HEK293 (cell line): ENCODE measurements around the gene CA12.

Experiments used
- CTCF ChIP-seq: fragments of 450-650 bp; formaldehyde crosslinking; IDR thresholded peaks from 2 replicates; pipeline ENCODE4 v1.5.1; 2016; ENCODE audit warnings: missing biosample characterization, missing genetic modification characterization
- KLF16 ChIP-seq: fragments of 450-650 bp; formaldehyde crosslinking; IDR thresholded peaks from 2 replicates; pipeline ENCODE4 v1.5.1; 2017; ENCODE audit warnings: missing biosample characterization, missing genetic modification characterization
- TRIM28 ChIP-seq: IDR thresholded peaks from 2 replicates; pipeline ENCODE4 v1.6.1; 2011; ENCODE audit warnings: low read length, control low read depth, borderline replicate concordance
- ZBTB20 ChIP-seq: fragments of 450-650 bp; formaldehyde crosslinking; IDR thresholded peaks from 2 replicates; pipeline ENCODE4 v1.5.1; 2016; ENCODE audit warnings: missing biosample characterization, missing genetic modification characterization
- ZNF184 ChIP-seq: fragments of 450-650 bp; IDR thresholded peaks from 2 replicates; pipeline ENCODE4 v1.5.1; 2018; ENCODE audit warnings: missing biosample characterization, mild to moderate bottlenecking, missing genetic modification characterization
- ZNF214 ChIP-seq: fragments of 450-650 bp; formaldehyde crosslinking; IDR thresholded peaks from 2 replicates; pipeline ENCODE4 v1.5.1; 2017; ENCODE audit warnings: missing biosample characterization, mild to moderate bottlenecking, missing genetic modification characterization, borderline replicate concordance
- ZNF24 ChIP-seq: fragments of 450-650 bp; formaldehyde crosslinking; IDR thresholded peaks from 2 replicates; pipeline ENCODE4 v1.5.1; 2016; ENCODE audit warnings: missing biosample characterization, missing genetic modification characterization
- ZNF274 ChIP-seq, 2 experiments: fragments of 200-500 bp in 1 of 2; fragments of 450-650 bp in 1 of 2; sonication (Bioruptor generic) in 1 of 2; formaldehyde crosslinking in 1 of 2; IDR thresholded peaks; 2 replicates each; pipeline versions ENCODE4 v1.5.1 to v1.6.1; 2014 to 2016; ENCODE audit warnings: borderline replicate concordance in 1 of 2, inconsistent platforms in 1 of 2, low read length in 1 of 2, missing biosample characterization in 1 of 2, missing genetic modification characterization in 1 of 2
- ZNF324 ChIP-seq: fragments of 450-650 bp; formaldehyde crosslinking; IDR thresholded peaks from 2 replicates; pipeline ENCODE4 v1.5.1; 2016; ENCODE audit warnings: missing biosample characterization, missing genetic modification characterization
- ZNF362 ChIP-seq: fragments of 450-650 bp; formaldehyde crosslinking; IDR thresholded peaks from 2 replicates; pipeline ENCODE4 v1.5.1; 2016; ENCODE audit warnings: missing biosample characterization, missing genetic modification characterization
- ZNF398 ChIP-seq: fragments of 450-650 bp; formaldehyde crosslinking; IDR thresholded peaks from 2 replicates; pipeline ENCODE4 v1.5.1; 2017; ENCODE audit warnings: missing biosample characterization, missing genetic modification characterization
- ZNF792 ChIP-seq: fragments of 450-650 bp; formaldehyde crosslinking; IDR thresholded peaks from 2 replicates; pipeline ENCODE4 v1.5.1; 2016; ENCODE audit warnings: missing biosample characterization, missing genetic modification characterization
- ZNF843 ChIP-seq: fragments of 450-650 bp; formaldehyde crosslinking; IDR thresholded peaks from 2 replicates; pipeline ENCODE4 v1.5.1; 2016; ENCODE audit warnings: missing biosample characterization, missing genetic modification characterization

- TF ChIP-seq ZNF274 (IDR thresholded peaks at IDR 0.05; ENCODE audit: low read length) (no peak), ZNF274 (tag by site-specific recombination; IDR thresholded peaks at IDR 0.05; ENCODE audit: borderline replicate concordance) (no peak), ZNF398 (tag by site-specific recombination) (no peak), CTCF (tag by site-specific recombination) (no peak), ZNF24 (tag by site-specific recombination) (no peak), ZNF843 (tag by site-specific recombination) (no peak), ZNF214 (tag by site-specific recombination) (no peak), TRIM28 (no peak), ZNF362 (tag by site-specific recombination) (no peak), ZBTB20 (tag by site-specific recombination) (no peak), ZNF324 (tag by site-specific recombination) (no peak), KLF16 (tag by site-specific recombination) (no peak), ZNF184 (tag by site-specific recombination) (no peak), ZNF792 (tag by site-specific recombination) (no peak)
These were observed 50.7 kb downstream of the CA12 start for GRCh38 chr15:63330926-63331325.
